Caco-2 (cell line): Measurements from ENCODE around the gene COX6A2. TPM values are rescaled to one million over a fixed set of nuclear protein-coding genes. Genes with fewer than 3 reads are reported as not detected.
"Not testable (repeated sequence)": the region's sequence is repeated elsewhere in the genome, so short reads cannot be mapped to it uniquely, and the experiment has no call there.

Experiments used
- BruUV-seq: library from RNA; stranded (reverse); fragments of 400-500 nt; replicated peaks from 2 replicates; lab custom pipeline; 2021; lab: Mats Ljungman, UMichigan
- CTCF ChIA-PET: fragments of 300-600 bp; sonication (Branson Sonifier 250); formaldehyde crosslinking; loops from one replicate; lab custom pipeline; 2022; ENCODE audit warnings: antibody characterized with exemption; lab: Charles Lee
- POLR2A ChIA-PET: fragments of 300-600 bp; sonication (Branson Sonifier 250); formaldehyde crosslinking; loops from one replicate; lab custom pipeline; 2022; ENCODE audit warnings: antibody characterized with exemption; lab: Charles Lee
- DNase-seq, 2 experiments: peaks; one replicate each; pipeline versions ENCODE4 v3.0.0 to v3.0.0-alpha.2; 2020 to 2022
- H3K27me3 ChIP-seq: replicated peaks from 2 replicates; pipeline ENCODE4 v1.6.0; 2011; ENCODE audit warnings: low read length; ENCODE audit not compliant: control insufficient read depth, insufficient read depth
- H3K36me3 ChIP-seq: 2 replicates; pipeline ENCODE4 v1.5.1; 2011; ENCODE audit warnings: low read length; ENCODE audit not compliant: control insufficient read depth, insufficient read depth
- H3K4me1 ChIP-seq: fragments of 250-450 bp; sonication (Bioruptor Pico); 2 replicates; pipeline ENCODE4 v1.5.1; 2020; ENCODE audit warnings: mild to moderate bottlenecking
- H3K4me3 ChIP-seq: 2 replicates; pipeline ENCODE4 v1.5.1; 2011; ENCODE audit warnings: low read depth, mild to moderate bottlenecking, control low read depth, low read length
- H3K9me3 ChIP-seq: fragments of 250-450 bp; sonication (Bioruptor Pico); 2 replicates; pipeline ENCODE4 v1.5.1; 2020; ENCODE audit warnings: mild to moderate bottlenecking, moderate library complexity
- H3K27ac Mint-ChIP-seq: one replicate; pipeline ENCODE4 v1.8.0; 2022; ENCODE audit warnings: mixed read lengths; ENCODE audit not compliant: unreplicated experiment
- H3K27me3 Mint-ChIP-seq: one replicate; pipeline ENCODE4 v1.8.0; 2022; ENCODE audit warnings: mixed read lengths; ENCODE audit not compliant: insufficient read depth, unreplicated experiment
- H3K36me3 Mint-ChIP-seq: one replicate; pipeline ENCODE4 v1.8.0; 2022; ENCODE audit warnings: mild to moderate bottlenecking, mixed read lengths; ENCODE audit not compliant: insufficient read depth, unreplicated experiment
- H3K4me1 Mint-ChIP-seq: one replicate; pipeline ENCODE4 v1.8.0; 2022; ENCODE audit warnings: low read depth, mixed read lengths; ENCODE audit not compliant: unreplicated experiment
- H3K4me3 Mint-ChIP-seq: one replicate; pipeline ENCODE4 v1.8.0; 2022; ENCODE audit warnings: mild to moderate bottlenecking, moderate library complexity, mixed read lengths; ENCODE audit not compliant: unreplicated experiment
- H3K9me3 Mint-ChIP-seq: one replicate; pipeline ENCODE4 v1.8.0; 2022; ENCODE audit warnings: mixed read lengths; ENCODE audit not compliant: unreplicated experiment
- CTCF ChIP-seq, 2 experiments: fragments of 200-600 bp in 1 of 2; IDR thresholded peaks; 1 replicate in 1 of 2; 2 replicates in 1 of 2; pipeline versions ENCODE4 v1.5.1 to v1.8.0; 2011 to 2022; ENCODE audit warnings: antibody characterized with exemption in 1 of 2, control low read depth in 1 of 2, inconsistent platforms in 1 of 2, low read depth in 1 of 2, low read length in 1 of 2, mild to moderate bottlenecking in 1 of 2, moderate library complexity in 1 of 2; ENCODE audit not compliant: insufficient read depth in 1 of 2, severe bottlenecking in 1 of 2, unreplicated experiment in 1 of 2
- intact Hi-C: fragments of 100-400 bp; cut with micrococcal nuclease; formaldehyde crosslinking; loops from one replicate; pipeline ENCODE4 v1.10.0; 2022; ENCODE audit not compliant: unreplicated experiment
- total RNA-seq: library from RNA; stranded (reverse); gene quantifications from 2 replicates; pipeline ENCODE4 v1.2.3, GENCODE V29; 2022

COX6A2 gene
- total RNA-seq, 1 experiment from 2014 or later: not detected

GRCh38 chr16:31452631-31453106, 24.5 kb upstream of the COX6A2 start:
- H3K27ac Mint-ChIP-seq: no peak overlapping the region
- intact Hi-C loops: loop anchor here (10.0 kb wide), 2 partner anchors 318 to 422 kb away; partner anchors contain the start of genes PRSS8 and ZNF267
- DNase-seq: no peak

GRCh38 chr16:31451681-31452351, 23.7 kb upstream of the COX6A2 start:
- Histone ChIP-seq H3K4me1 (peaks cover 11% of the 10 kb centered on the region), H3K27me3 (no peaks in the 10 kb centered on the region), H3K9me3 (no peaks in the 10 kb centered on the region), H3K36me3 (no peaks in the 10 kb centered on the region; the same call in 1 of the 2 replicates), H3K4me3 (no peak overlapping the region)
- POLR2A ChIA-PET: interaction anchor here (0.5 to 1.4 kb wide), 2 partner anchors 9 to 646 kb away, joined by 3 to 4 read pairs; partner anchors contain the start of gene ZNF843
- Mint-ChIP-seq H3K36me3 (peaks cover 17% of the 10 kb centered on the region), H3K27ac (no peak overlapping the region), H3K4me1 (peaks cover 13% of the 10 kb centered on the region), H3K27me3 (no peaks in the 10 kb centered on the region), H3K4me3 (peak overlapping the region; percentile 1), H3K9me3 (no peaks in the 10 kb centered on the region)
- CTCF ChIA-PET: interaction anchor here (0.5 to 1.6 kb wide), 5 partner anchors 9 to 378 kb away, joined by 3 to 10 read pairs (median 4); partner anchors contain the start of genes ZNF646, ZNF668 and ZNF843
- BruUV-seq: no TSS peak
- intact Hi-C loops: loop anchor here (10.0 kb wide), 2 partner anchors 317 to 423 kb away; partner anchors contain the start of genes PRSS8 and ZNF267
- peak; percentile 59 to 73 for TF ChIP-seq CTCF (IDR thresholded peaks at IDR 0.05; ENCODE audit: insufficient read depth in 1 of 2, low read depth in 1 of 2, low read length in 1 of 2, severe bottlenecking in 1 of 2, unreplicated experiment in 1 of 2)
- peak; percentile 78 to 79 for DNase-seq

More at GRCh38 chr16:31452631-31453106, 24.5 kb upstream of the COX6A2 start:
- no peaks in the 10 kb centered on the region for H3K9me3 ChIP-seq
- H3K9me3 Mint-ChIP-seq: no peaks in the 10 kb centered on the region
- CTCF ChIA-PET: interaction anchor here (1.6 kb wide), 1 partner anchor 379 kb away, joined by 10 read pairs; the partner anchor contains the start of genes ZNF646 and ZNF668
- H3K4me1 ChIP-seq: peaks cover 16% of the 10 kb centered on the region
- no peaks in the 10 kb centered on the region for H3K27me3 ChIP-seq
- no peak overlapping the region for H3K4me3 ChIP-seq
- peaks cover 18% of the 10 kb centered on the region for H3K36me3 Mint-ChIP-seq
- POLR2A ChIA-PET: no interaction called here
- H3K36me3 ChIP-seq: no peaks in the 10 kb centered on the region; the same call in 1 of the 2 replicates
- no peaks in the 10 kb centered on the region for H3K27me3 Mint-ChIP-seq
- no peak for TF ChIP-seq CTCF (IDR thresholded peaks at IDR 0.05; ENCODE audit: insufficient read depth in 1 of 2, low read depth in 1 of 2, low read length in 1 of 2, severe bottlenecking in 1 of 2, unreplicated experiment in 1 of 2)
- H3K4me3 Mint-ChIP-seq: no peak overlapping the region
- BruUV-seq: no TSS peak
- peaks cover 13% of the 10 kb centered on the region for H3K4me1 Mint-ChIP-seq

GRCh38 chr16:31451201-31451600, 23.0 kb upstream of the COX6A2 start:
- Histone ChIP-seq H3K27me3 (no peaks in the 10 kb centered on the region), H3K9me3 (no peaks in the 10 kb centered on the region), H3K4me1 (peaks cover 11% of the 10 kb centered on the region), H3K36me3 (no peaks in the 10 kb centered on the region; the same call in 1 of the 2 replicates), H3K4me3 (no peak overlapping the region)
- DNase-seq: no peak
- Mint-ChIP-seq H3K4me3 (no peak overlapping the region), H3K27ac (no peak overlapping the region), H3K4me1 (peaks cover 13% of the 10 kb centered on the region), H3K27me3 (no peaks in the 10 kb centered on the region), H3K36me3 (peaks cover 17% of the 10 kb centered on the region), H3K9me3 (no peaks in the 10 kb centered on the region)
- intact Hi-C loops: loop anchor here (10.0 kb wide), 2 partner anchors 316 to 424 kb away; partner anchors contain the start of genes PRSS8 and ZNF267
- no TSS peak for BruUV-seq
- ChIA-PET POLR2A (interaction anchor here (0.5 to 1.4 kb wide), 3 partner anchors 9 to 646 kb away, joined by 3 to 5 read pairs (median 4); partner anchors contain the start of gene ZNF843), CTCF (interaction anchor here (0.6 to 1.6 kb wide), 4 partner anchors 9 to 377 kb away, joined by 3 to 10 read pairs (median 5); partner anchors contain the start of genes ZNF646, ZNF668 and ZNF843)
- no peak for TF ChIP-seq CTCF (IDR thresholded peaks at IDR 0.05; ENCODE audit: insufficient read depth in 1 of 2, low read depth in 1 of 2, low read length in 1 of 2, severe bottlenecking in 1 of 2, unreplicated experiment in 1 of 2)

- H3K4me3 Mint-ChIP-seq, H3K36me3 Mint-ChIP-seq, H3K27me3 ChIP-seq, H3K4me1 Mint-ChIP-seq, H3K27ac Mint-ChIP-seq, H3K4me3 ChIP-seq, BruUV-seq, H3K4me1 ChIP-seq, H3K27me3 Mint-ChIP-seq, H3K9me3 ChIP-seq, DNase-seq, H3K9me3 Mint-ChIP-seq, H3K36me3 ChIP-seq, POLR2A ChIA-PET: not testable (repeated sequence)
- intact Hi-C loops: loop anchor here (10.0 kb wide), 1 partner anchor 151 kb away; no protein-coding TSS in a partner anchor
- CTCF ChIA-PET: interaction anchor here (0.6 kb wide), 1 partner anchor 8 kb away, joined by 3 read pairs; no protein-coding TSS in a partner anchor
Measured at GRCh38 chr16:31445931-31446330, 17.8 kb upstream of the COX6A2 start.
